Neural crest cell (in vitro differentiated cells): ENCODE data around the gene FGR. TPM values are rescaled to one million over a fixed set of nuclear protein-coding genes. Genes with fewer than 3 reads are reported as not detected.

Source experiments
- DNase-seq: peaks from one replicate; pipeline ENCODE4 v3.0.0; 2021; ENCODE audit warnings: low read depth, mixed read lengths, low spot score
- H3K27ac Mint-ChIP-seq: one replicate; pipeline ENCODE4 v1.8.0; 2021; ENCODE audit warnings: mild to moderate bottlenecking, mixed read lengths; ENCODE audit not compliant: unreplicated experiment
- H3K27me3 Mint-ChIP-seq: 2 replicates; pipeline ENCODE4 v1.8.0; 2021; ENCODE audit warnings: low read depth, mild to moderate bottlenecking, mixed read lengths
- H3K36me3 Mint-ChIP-seq: 2 replicates; pipeline ENCODE4 v1.8.0; 2021; ENCODE audit warnings: low read depth, mild to moderate bottlenecking, mixed read lengths
- H3K4me1 Mint-ChIP-seq: 2 replicates; pipeline ENCODE4 v1.8.0; 2021; ENCODE audit warnings: mixed read lengths
- H3K4me3 Mint-ChIP-seq: one replicate; pipeline ENCODE4 v1.8.0; 2021; ENCODE audit warnings: mild to moderate bottlenecking, mixed read lengths
- H3K9me3 Mint-ChIP-seq: 2 replicates; pipeline ENCODE4 v1.8.0; 2021; ENCODE audit warnings: mixed read lengths
- CTCF ChIP-seq: fragments of 200-600 bp; sonication (generic); conservative IDR thresholded peaks from 2 replicates; pipeline ENCODE4 v1.5.0; 2021; ENCODE audit warnings: antibody characterized with exemption, mild to moderate bottlenecking
- total RNA-seq: library from RNA; stranded (reverse); gene quantifications from 2 replicates; pipeline ENCODE4 v1.2.1, GENCODE V29; 2021

Gene FGR
- total RNA-seq, 1 donor from 2014 or later, result not detected

GRCh38 chr1:27638047-27638734 is 3.2 kb upstream of the FGR start:
- no peak overlapping the region for H3K27ac Mint-ChIP-seq
- no peaks in the 10 kb centered on the region for H3K36me3 Mint-ChIP-seq
- H3K9me3 Mint-ChIP-seq, result no peaks in the 10 kb centered on the region
- H3K4me1 Mint-ChIP-seq, result peaks cover 20% of the 10 kb centered on the region
- DNase-seq, result no peak
- no peak overlapping the region for H3K4me3 Mint-ChIP-seq
- peaks cover 15% of the 10 kb centered on the region for H3K27me3 Mint-ChIP-seq
- TF ChIP-seq CTCF, result no peak

GRCh38 chr1:27635396-27636142 is 584 bp upstream of the FGR start:
- peak overlapping the region; percentile 41 for H3K4me3 Mint-ChIP-seq
- H3K4me1 Mint-ChIP-seq, result peaks cover 39% of the 10 kb centered on the region
- H3K9me3 Mint-ChIP-seq, result no peaks in the 10 kb centered on the region
- no peak for TF ChIP-seq CTCF
- H3K27me3 Mint-ChIP-seq, result peaks cover 19% of the 10 kb centered on the region
- no peak overlapping the region for H3K27ac Mint-ChIP-seq
- DNase-seq, result no peak
- no peaks in the 10 kb centered on the region for H3K36me3 Mint-ChIP-seq

- TF ChIP-seq CTCF, result no peak
- Mint-ChIP-seq H3K27ac (no peak overlapping the region), H3K27me3 (peaks cover 19% of the 10 kb centered on the region), H3K4me1 (peaks cover 44% of the 10 kb centered on the region), H3K9me3 (no peaks in the 10 kb centered on the region), H3K36me3 (no peaks in the 10 kb centered on the region), H3K4me3 (peak overlapping the region; percentile 19)
- no peak for DNase-seq
Observed at GRCh38 chr1:27634177-27634984, 604 bp downstream of the FGR start.

GRCh38 chr1:27633640-27634176 is 1.3 kb downstream of the FGR start:
- DNase-seq, result no peak
- no peaks in the 10 kb centered on the region for H3K36me3 Mint-ChIP-seq
- H3K4me1 Mint-ChIP-seq, result peaks cover 50% of the 10 kb centered on the region
- TF ChIP-seq CTCF, result no peak
- peak overlapping the region; percentile 27 for H3K27ac Mint-ChIP-seq
- H3K27me3 Mint-ChIP-seq, result peaks cover 19% of the 10 kb centered on the region
- no peaks in the 10 kb centered on the region for H3K9me3 Mint-ChIP-seq
- H3K4me3 Mint-ChIP-seq, result no peak overlapping the region

- no peak for TF ChIP-seq CTCF
- no peaks in the 10 kb centered on the region for H3K36me3 Mint-ChIP-seq
- no peak for DNase-seq
- no peak overlapping the region for H3K27ac Mint-ChIP-seq
- H3K9me3 Mint-ChIP-seq, result no peaks in the 10 kb centered on the region
- H3K4me3 Mint-ChIP-seq, result no peak overlapping the region
- H3K4me1 Mint-ChIP-seq, result peaks cover 54% of the 10 kb centered on the region
- H3K27me3 Mint-ChIP-seq, result peaks cover 19% of the 10 kb centered on the region
Observed at GRCh38 chr1:27633298-27633610, 1.7 kb downstream of the FGR start.
